Keratinocyte (primary cell): Measurements from ENCODE around the gene CHMP4B.

Source experiments
- EZH2 ChIP-seq: IDR thresholded peaks from one replicate; pipeline ENCODE4 v1.6.1; 2012; ENCODE audit warnings: inconsistent platforms, mild to moderate bottlenecking, low read length, moderate library complexity
- TF ChIP-seq, protein P1 (sequence below), 3 experiments: IDR thresholded peaks in 1 of 3; conservative IDR thresholded peaks in 1 of 3; optimal IDR thresholded peaks in 1 of 3; 2 replicates in 2 of 3; 3 replicates in 1 of 3; pipeline versions ENCODE3 to v1.5.1; 2011; ENCODE audit warnings: low read length in 3 of 3, mild to moderate bottlenecking in 3 of 3, moderate library complexity in 2 of 3, control low read depth in 1 of 3, inconsistent platforms in 1 of 3; ENCODE audit not compliant: insufficient read depth in 2 of 3; ENCODE audit errors: extremely low read depth in 1 of 3

GRCh38 chr20:33897313-33897912 lies 86.3 kb downstream of the CHMP4B start:
- TF ChIP-seq, protein P1, sequence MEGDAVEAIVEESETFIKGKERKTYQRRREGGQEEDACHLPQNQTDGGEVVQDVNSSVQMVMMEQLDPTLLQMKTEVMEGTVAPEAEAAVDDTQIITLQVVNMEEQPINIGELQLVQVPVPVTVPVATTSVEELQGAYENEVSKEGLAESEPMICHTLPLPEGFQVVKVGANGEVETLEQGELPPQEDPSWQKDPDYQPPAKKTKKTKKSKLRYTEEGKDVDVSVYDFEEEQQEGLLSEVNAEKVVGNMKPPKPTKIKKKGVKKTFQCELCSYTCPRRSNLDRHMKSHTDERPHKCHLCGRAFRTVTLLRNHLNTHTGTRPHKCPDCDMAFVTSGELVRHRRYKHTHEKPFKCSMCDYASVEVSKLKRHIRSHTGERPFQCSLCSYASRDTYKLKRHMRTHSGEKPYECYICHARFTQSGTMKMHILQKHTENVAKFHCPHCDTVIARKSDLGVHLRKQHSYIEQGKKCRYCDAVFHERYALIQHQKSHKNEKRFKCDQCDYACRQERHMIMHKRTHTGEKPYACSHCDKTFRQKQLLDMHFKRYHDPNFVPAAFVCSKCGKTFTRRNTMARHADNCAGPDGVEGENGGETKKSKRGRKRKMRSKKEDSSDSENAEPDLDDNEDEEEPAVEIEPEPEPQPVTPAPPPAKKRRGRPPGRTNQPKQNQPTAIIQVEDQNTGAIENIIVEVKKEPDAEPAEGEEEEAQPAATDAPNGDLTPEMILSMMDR (optimal IDR thresholded peaks at IDR 0.05 in 1 of 3, IDR thresholded peaks at IDR 0.05 in 1 of 3, conservative IDR thresholded peaks at IDR 0.05 in 1 of 3; ENCODE audit: extremely low read depth in 1 of 3, insufficient read depth in 2 of 3, low read length in 3 of 3): no peak
- no peak for TF ChIP-seq EZH2
